Naive thymus-derived CD8-positive, alpha-beta T cell (primary cell): ENCODE data around the gene DSTYK. TPM values are rescaled to one million over a fixed set of nuclear protein-coding genes. Genes with fewer than 3 reads are reported as not detected.

Experiments used
- ATAC-seq, 2 donors: fragments of 150-1000 bp; cut with Tn5 transposase in 1 of 2; sonication (Bioruptor Pico), chemical (Tn5 transposase) in 1 of 2; 1 replicate in 1 of 2; 2 replicates in 1 of 2; pipeline ENCODE4 v1.10.0; 2021; ENCODE audit warnings: mild to moderate bottlenecking in 2 of 2, moderate library complexity in 2 of 2
- POLR2A ChIA-PET: fragments of 350-600 bp; sonication (Branson Sonifier 250); formaldehyde crosslinking; loops from one replicate; lab custom pipeline; 2021; ENCODE audit warnings: antibody characterized with exemption; lab: Charles Lee
- DNase-seq, 10 donors: peaks; one replicate each; pipeline versions ENCODE4 v3.0.0 to v3.0.0-alpha.2; 2020 to 2022
- H3K27ac Mint-ChIP-seq, 10 donors: one replicate each; pipeline ENCODE4 v1.8.0; 2020 to 2022; ENCODE audit warnings: mild to moderate bottlenecking in 10 of 10, mixed read lengths in 10 of 10, moderate library complexity in 4 of 10, inconsistent platforms in 1 of 10
- H3K27me3 Mint-ChIP-seq, 5 donors: one replicate each; pipeline ENCODE4 v1.8.0; 2021 to 2022; ENCODE audit warnings: mixed read lengths in 5 of 5
- H3K36me3 Mint-ChIP-seq, 3 donors: one replicate each; pipeline ENCODE4 v1.8.0; 2020 to 2022; ENCODE audit warnings: mixed read lengths in 3 of 3, mild to moderate bottlenecking in 2 of 3, inconsistent platforms in 1 of 3
- H3K4me1 Mint-ChIP-seq, 4 donors: one replicate each; pipeline ENCODE4 v1.8.0; 2021 to 2022; ENCODE audit warnings: mixed read lengths in 4 of 4
- H3K4me3 Mint-ChIP-seq, 10 donors: one replicate each; pipeline ENCODE4 v1.8.0; 2020 to 2022; ENCODE audit warnings: mild to moderate bottlenecking in 10 of 10, mixed read lengths in 10 of 10, moderate library complexity in 6 of 10, inconsistent platforms in 1 of 10
- H3K9me3 Mint-ChIP-seq, 9 donors: one replicate each; pipeline ENCODE4 v1.8.0; 2020 to 2022; ENCODE audit warnings: mixed read lengths in 9 of 9, mild to moderate bottlenecking in 3 of 9, inconsistent platforms in 1 of 9, moderate library complexity in 1 of 9
- polyA plus RNA-seq, 3 donors: library from polyadenylated mRNA; unstranded; fragments of 300-500 nt; fragmentation: Illumina TruSeq; gene quantifications; one replicate each; pipeline ENCODE4 v1.2.3, GENCODE V29; 2021
- total RNA-seq, 8 experiments: library from RNA in 2 of 8; stranded (reverse) in 2 of 8; gene quantifications; one replicate each; pipeline ENCODE4 v1.2.3 and lab custom pipeline; 2021 to 2026

The DSTYK gene
- total and polyA plus RNA-seq, 5 experiments from 2014 or later, result 5.2 to 17.5 (median 8.6) TPM

- Mint-ChIP-seq H3K9me3 (no peaks in the 10 kb centered on the region), H3K27me3 (no peaks in the 10 kb centered on the region), H3K27ac (peak overlapping the region in 2 of 10 donors; percentile 64 to 75), H3K4me1 (peaks cover 0 to 16% (median 6%) of the 10 kb centered on the region in 4 donors), H3K4me3 (no peak overlapping the region), H3K36me3 (no peaks in the 10 kb centered on the region)
- DNase-seq (no peak), ATAC-seq (no peak)
- POLR2A ChIA-PET, result interaction anchor here (0.7 kb wide), 1 partner anchor 447 kb away, joined by 3 read pairs; no protein-coding TSS in a partner anchor
Measured at GRCh38 chr1:205248793-205249601, 37.5 kb upstream of the DSTYK start.

DNA sequence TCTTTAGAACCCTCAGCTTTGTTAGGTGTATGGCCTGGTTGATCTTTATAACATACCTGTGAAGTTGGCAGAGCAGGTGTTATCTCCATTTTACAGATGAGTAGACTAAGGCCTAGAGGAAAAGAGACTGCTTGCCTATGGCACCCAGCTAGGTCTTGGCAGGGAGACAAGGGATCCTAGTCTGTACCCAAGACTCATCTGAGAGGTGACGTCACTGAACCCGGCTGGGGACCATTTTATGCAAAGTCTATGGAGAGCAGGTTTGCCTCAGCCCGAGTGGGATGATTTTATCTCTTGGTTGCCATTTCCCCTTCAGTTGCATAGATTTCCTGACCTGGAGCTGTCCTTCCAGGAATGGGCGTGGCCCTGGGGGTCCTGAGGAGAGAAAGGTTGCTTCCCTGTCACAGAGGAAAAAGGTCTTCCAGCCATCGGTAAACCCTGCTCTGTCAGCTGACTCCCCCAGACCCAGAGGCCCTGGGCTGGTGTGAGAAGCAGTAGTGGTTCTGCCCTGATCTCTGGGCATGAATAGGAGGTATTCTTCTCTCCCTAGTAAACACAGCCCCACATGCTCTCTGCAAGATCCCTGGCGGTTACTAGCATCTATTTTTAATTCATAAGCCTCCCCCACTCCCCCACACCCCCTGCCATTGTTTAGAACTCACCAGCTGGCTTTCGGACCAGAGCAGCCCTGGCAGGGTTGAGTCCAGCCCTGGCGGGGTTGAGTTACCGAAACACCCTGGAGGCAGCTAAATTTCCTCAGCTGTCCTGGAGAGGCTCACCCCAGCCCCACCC is 35.8 kb upstream of the DSTYK start:
- Mint-ChIP-seq H3K27me3 (no peaks in the 10 kb centered on the region), H3K4me3 (no peak overlapping the region), H3K27ac (peak overlapping the region in 1 of 10 donors; percentile 7), H3K4me1 (peaks cover 0 to 16% (median 6%) of the 10 kb centered on the region in 4 donors), H3K36me3 (peaks cover 0 to 2% (median 2%) of the 10 kb centered on the region in 3 donors), H3K9me3 (no peaks in the 10 kb centered on the region)
- ATAC-seq (no peak), DNase-seq (no peak)
- POLR2A ChIA-PET, result no interaction called here

GRCh38 chr1:205246351-205247119 is 35.0 kb upstream of the DSTYK start:
- POLR2A ChIA-PET, result no interaction called here

DNA sequence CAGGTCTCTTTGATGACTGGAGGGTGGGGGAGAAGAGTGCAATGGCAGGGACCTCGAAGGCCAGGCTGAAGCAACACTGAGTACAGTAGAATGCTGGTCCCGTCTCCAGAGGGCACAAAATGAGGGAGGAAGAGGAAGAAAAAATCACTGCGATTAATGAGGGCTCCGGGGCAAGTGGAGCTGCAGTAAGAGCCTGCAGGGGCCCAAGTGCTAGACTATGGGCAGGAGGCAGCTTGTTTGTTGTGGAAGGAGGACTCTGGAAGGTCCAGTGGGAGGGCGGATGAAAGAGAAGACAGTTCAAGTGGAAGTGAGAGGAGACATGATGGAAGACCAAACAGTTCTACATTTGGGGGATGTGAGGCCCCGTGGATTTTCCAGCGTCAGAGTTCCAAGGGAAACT is 33.6 kb upstream of the DSTYK start:
- Mint-ChIP-seq H3K27ac (no peak overlapping the region), H3K9me3 (no peaks in the 10 kb centered on the region), H3K36me3 (peaks cover 0 to 9% (median 8%) of the 10 kb centered on the region in 3 donors), H3K4me3 (no peak overlapping the region), H3K27me3 (no peaks in the 10 kb centered on the region), H3K4me1 (peaks cover 0 to 16% (median 6%) of the 10 kb centered on the region in 4 donors)
- POLR2A ChIA-PET, result no interaction called here
- DNase-seq (no peak), ATAC-seq (no peak)

More at GRCh38 chr1:205246351-205247119, 35.0 kb upstream of the DSTYK start:
- Mint-ChIP-seq H3K27me3 (no peaks in the 10 kb centered on the region), H3K9me3 (no peaks in the 10 kb centered on the region), H3K36me3 (peaks cover 0 to 8% (median 5%) of the 10 kb centered on the region in 3 donors), H3K27ac (peak overlapping the region in 1 of 10 donors; percentile 11), H3K4me3 (no peak overlapping the region), H3K4me1 (peaks cover 0 to 16% (median 6%) of the 10 kb centered on the region in 4 donors)
- DNase-seq, result no peak
- no peak for ATAC-seq

DNA sequence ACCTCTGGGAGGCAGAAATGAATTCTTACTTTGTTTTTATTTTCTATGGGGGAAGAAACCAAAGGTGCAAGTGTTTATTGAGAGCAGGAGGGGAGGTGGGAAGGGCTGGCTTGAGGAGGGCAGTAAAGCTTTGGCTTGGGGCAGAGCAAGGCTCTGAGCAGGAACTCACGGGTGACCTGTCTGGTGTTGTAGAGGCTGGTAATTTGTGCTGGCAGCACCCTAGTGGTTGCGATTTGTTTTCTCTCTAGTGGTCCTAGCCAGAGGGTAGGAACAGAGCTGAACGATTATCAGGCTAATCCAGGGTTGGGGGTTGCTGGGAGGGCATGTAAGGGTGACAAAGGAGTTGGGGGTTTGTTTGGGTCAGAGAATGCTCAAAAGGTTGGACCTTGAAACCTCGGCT is 32.9 kb upstream of the DSTYK start:
- DNase-seq (no peak), ATAC-seq (no peak)
- POLR2A ChIA-PET, result interaction anchor here (0.6 kb wide), 1 partner anchor 135 kb away, joined by 3 read pairs; no protein-coding TSS in a partner anchor
- H3K36me3 Mint-ChIP-seq, result peaks cover 0 to 9% (median 8%) of the 10 kb centered on the region in 3 donors
- no peaks in the 10 kb centered on the region for H3K27me3 Mint-ChIP-seq
- H3K4me3 Mint-ChIP-seq, result no peak overlapping the region
- H3K27ac Mint-ChIP-seq, result no peak overlapping the region
- no peaks in the 10 kb centered on the region for H3K9me3 Mint-ChIP-seq
- peaks cover 0 to 15% (median 6%) of the 10 kb centered on the region in 4 donors for H3K4me1 Mint-ChIP-seq

DNA sequence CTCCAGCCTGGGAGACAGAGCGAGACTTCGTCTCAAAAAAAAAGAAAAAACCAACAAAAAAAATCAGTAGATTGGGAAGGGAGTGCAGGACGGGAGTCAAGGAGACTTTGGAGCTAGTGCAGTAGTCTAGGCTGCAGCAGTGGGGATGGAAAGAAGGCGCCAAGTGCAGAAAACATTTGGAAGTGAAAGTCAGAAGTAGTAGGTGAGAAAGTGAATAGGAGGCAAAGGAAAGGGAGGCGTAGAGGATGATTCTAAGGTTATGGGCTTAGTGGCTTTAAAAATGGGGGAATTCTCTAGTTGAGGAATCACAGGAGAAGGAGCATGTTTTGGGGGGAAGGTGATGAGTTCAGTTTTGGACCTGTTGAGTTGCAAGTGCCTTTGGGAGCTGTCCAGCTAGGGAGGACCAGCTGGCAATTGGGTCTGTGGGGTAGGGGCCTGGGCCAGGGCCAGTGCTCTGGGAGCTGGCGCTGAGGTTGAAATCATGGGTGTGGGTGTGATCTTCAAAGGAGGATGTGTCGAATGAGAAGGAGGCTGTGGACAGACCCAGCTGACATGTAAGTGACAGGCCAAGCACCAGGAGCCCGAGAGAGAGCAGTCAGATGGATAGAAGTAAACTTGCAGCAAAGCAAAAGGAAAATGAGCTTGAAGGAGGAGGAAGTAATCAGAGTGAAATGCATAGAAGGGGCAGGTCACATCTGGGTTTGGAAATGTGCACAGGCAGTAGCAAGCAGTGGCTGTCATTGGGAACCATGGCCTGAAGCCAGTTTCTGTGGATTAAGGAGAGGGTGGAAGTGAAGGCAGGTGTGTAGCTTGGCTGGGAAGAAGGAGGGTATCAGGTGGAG is 32.1 kb upstream of the DSTYK start:
- Mint-ChIP-seq H3K27ac (no peak overlapping the region), H3K4me1 (peaks cover 0 to 7% (median 5%) of the 10 kb centered on the region in 4 donors), H3K4me3 (no peak overlapping the region), H3K36me3 (peaks cover 0 to 9% (median 8%) of the 10 kb centered on the region in 3 donors), H3K27me3 (no peaks in the 10 kb centered on the region), H3K9me3 (no peaks in the 10 kb centered on the region)
- ATAC-seq, result no peak
- POLR2A ChIA-PET, result no interaction called here
- DNase-seq, result no peak

GRCh38 chr1:205241366-205242030 is 30.0 kb upstream of the DSTYK start:
- no peak for ATAC-seq
- Mint-ChIP-seq H3K4me3 (no peak overlapping the region), H3K27me3 (peaks cover 0 to 1% (median 0%) of the 10 kb centered on the region in 5 donors), H3K36me3 (peaks cover 0 to 9% (median 8%) of the 10 kb centered on the region in 3 donors), H3K9me3 (no peaks in the 10 kb centered on the region), H3K27ac (no peak overlapping the region), H3K4me1 (peaks cover 4 to 21% (median 11%) of the 10 kb centered on the region in 4 donors)
- POLR2A ChIA-PET, result interaction anchor here (0.6 kb wide), 1 partner anchor 60 kb away, joined by 6 read pairs; no protein-coding TSS in a partner anchor
- no peak for DNase-seq

DNA sequence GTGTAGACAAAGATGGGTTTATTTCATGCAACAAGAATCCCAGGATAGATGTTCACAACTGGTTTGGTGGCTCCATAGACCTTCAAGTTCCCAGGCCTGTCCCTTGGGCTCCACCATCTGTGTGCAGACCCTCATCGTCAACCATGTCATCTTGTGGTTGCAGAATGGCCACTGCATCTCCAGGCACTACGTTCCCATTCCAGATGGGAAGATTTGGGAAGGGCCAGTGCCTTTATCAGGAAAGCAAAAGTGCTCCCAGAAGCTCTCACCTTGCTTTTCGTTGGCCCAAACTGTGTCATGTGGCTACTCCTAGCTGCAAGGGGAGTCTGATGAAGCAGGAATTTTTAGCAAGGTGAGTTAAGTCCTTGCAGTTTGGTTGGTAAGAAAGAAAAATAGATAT is 29.1 kb upstream of the DSTYK start:
- DNase-seq, result no peak
- Mint-ChIP-seq H3K9me3 (no peaks in the 10 kb centered on the region), H3K4me3 (no peak overlapping the region), H3K4me1 (peaks cover 2 to 15% (median 7%) of the 10 kb centered on the region in 4 donors), H3K27ac (no peak overlapping the region), H3K36me3 (peaks cover 0 to 9% (median 8%) of the 10 kb centered on the region in 3 donors), H3K27me3 (peaks cover 0 to 2% (median 0%) of the 10 kb centered on the region in 5 donors)
- POLR2A ChIA-PET, result no interaction called here
- no peak for ATAC-seq

GRCh38 chr1:205240118-205240517 is 28.6 kb upstream of the DSTYK start:
- H3K9me3 Mint-ChIP-seq, result no peaks in the 10 kb centered on the region
- H3K36me3 Mint-ChIP-seq, result peaks cover 0 to 9% (median 8%) of the 10 kb centered on the region in 3 donors
- DNase-seq (no peak), ATAC-seq (no peak)
- no peak overlapping the region for H3K4me3 Mint-ChIP-seq
- POLR2A ChIA-PET, result no interaction called here
- peaks cover 0 to 2% (median 0%) of the 10 kb centered on the region in 5 donors for H3K27me3 Mint-ChIP-seq
- peaks cover 2 to 15% (median 7%) of the 10 kb centered on the region in 4 donors for H3K4me1 Mint-ChIP-seq
- no peak overlapping the region for H3K27ac Mint-ChIP-seq

DNA sequence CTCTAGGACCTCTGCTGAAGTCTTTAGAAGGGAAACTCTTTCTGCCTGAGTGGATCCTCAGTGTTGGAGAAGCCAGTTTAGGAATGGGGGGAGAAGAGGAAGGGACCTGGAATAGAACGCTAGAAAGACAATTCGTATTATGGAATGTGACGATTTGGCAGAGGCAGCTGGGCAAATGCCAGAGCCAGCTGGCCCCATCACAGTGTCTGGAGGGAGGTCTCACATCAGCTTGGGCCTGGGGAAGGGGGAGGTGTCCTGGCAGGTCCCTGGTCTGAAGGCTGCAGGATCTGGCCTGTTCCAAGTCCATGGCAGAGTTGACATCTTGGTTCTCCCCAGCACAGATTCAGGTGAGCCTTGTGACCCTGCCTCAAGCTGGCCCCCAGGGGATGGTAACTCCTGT is 27.6 kb upstream of the DSTYK start:
- Mint-ChIP-seq H3K9me3 (no peaks in the 10 kb centered on the region), H3K36me3 (peaks cover 0 to 9% (median 8%) of the 10 kb centered on the region in 3 donors), H3K4me3 (no peak overlapping the region), H3K27ac (no peak overlapping the region), H3K4me1 (peaks cover 2 to 15% (median 7%) of the 10 kb centered on the region in 4 donors), H3K27me3 (peaks cover 0 to 4% (median 0%) of the 10 kb centered on the region in 5 donors)
- ATAC-seq (no peak), DNase-seq (no peak)
- POLR2A ChIA-PET, result no interaction called here
